GM21717 (cell line): Measurements from ENCODE around the gene CERS2.
A peak's percentile ranks its signal among the peaks of the same experiment; 100 is the strongest.
"Not testable (repeated sequence)": the region's sequence is repeated elsewhere in the genome, so short reads cannot be mapped to it uniquely, and the experiment has no call there.

Experiments used
- ATAC-seq: cut with Tn5 transposase; IDR thresholded peaks from one replicate; pipeline ENCODE4 v1.9.1; 2021; ENCODE audit warnings: mild to moderate bottlenecking, moderate library complexity; ENCODE audit not compliant: unreplicated experiment

The CERS2 gene

GRCh38 chr1:150971583-150972416 lies 2.8 kb downstream of the CERS2 start:
- ATAC-seq: no peak

GRCh38 chr1:150970808-150971582 lies 3.6 kb downstream of the CERS2 start:
- ATAC-seq: no peak

GRCh38 chr1:150969626-150970025 lies 5.0 kb downstream of the CERS2 start:
- ATAC-seq: no peak

- no peak for ATAC-seq
Measured at GRCh38 chr1:150968491-150968890, 6.1 kb downstream of the CERS2 start.

GRCh38 chr1:150967936-150968335 lies 6.7 kb downstream of the CERS2 start:
- ATAC-seq: no peak

GRCh38 chr1:150966011-150966410 lies 8.6 kb downstream of the CERS2 start:
- ATAC-seq: no peak

- no peak for ATAC-seq
Measured at GRCh38 chr1:150965605-150966004, 9.0 kb downstream of the CERS2 start.

- no peak for ATAC-seq
Measured at GRCh38 chr1:150964164-150964489, 10.5 kb downstream of the CERS2 start.

- no peak for ATAC-seq
Measured at GRCh38 chr1:150963321-150964163, 11.1 kb downstream of the CERS2 start.

- no peak for ATAC-seq
Measured at GRCh38 chr1:150961756-150962155, 12.9 kb downstream of the CERS2 start.

- ATAC-seq: no peak
Measured at GRCh38 chr1:150960646-150961045, 14.0 kb downstream of the CERS2 start.

GRCh38 chr1:150957666-150958065 lies 17.0 kb downstream of the CERS2 start:
- no peak for ATAC-seq

- no peak for ATAC-seq
Measured at GRCh38 chr1:150955280-150955679, 19.4 kb downstream of the CERS2 start.

GRCh38 chr1:150954708-150955107 lies 19.9 kb downstream of the CERS2 start:
- ATAC-seq: no peak

GRCh38 chr1:150944856-150945255 lies 29.8 kb downstream of the CERS2 start:
- no peak for ATAC-seq

GRCh38 chr1:150931773-150932172 lies 42.9 kb downstream of the CERS2 start:
- ATAC-seq: no peak

- ATAC-seq: not testable (repeated sequence)
Measured at GRCh38 chr1:150928775-150929174, 45.9 kb downstream of the CERS2 start.

- ATAC-seq: no peak
Measured at GRCh38 chr1:150928286-150928685, 46.3 kb downstream of the CERS2 start.

- no peak for ATAC-seq
Measured at GRCh38 chr1:150927624-150928023, 47.0 kb downstream of the CERS2 start.

- ATAC-seq: peak; percentile 88
Measured at GRCh38 chr1:150926097-150926741, 48.4 kb downstream of the CERS2 start, which contains the start of gene SETDB1. Gene SETDB1, plus strand, starts transcription at chr1:150926363. Its CDS starts 1,352 bp downstream, at chr1:150927715.

- ATAC-seq: no peak
Measured at GRCh38 chr1:150925080-150925479, 49.6 kb downstream of the CERS2 start.
